ENCODE data around the gene PCCA.

The PCCA gene

DNA sequence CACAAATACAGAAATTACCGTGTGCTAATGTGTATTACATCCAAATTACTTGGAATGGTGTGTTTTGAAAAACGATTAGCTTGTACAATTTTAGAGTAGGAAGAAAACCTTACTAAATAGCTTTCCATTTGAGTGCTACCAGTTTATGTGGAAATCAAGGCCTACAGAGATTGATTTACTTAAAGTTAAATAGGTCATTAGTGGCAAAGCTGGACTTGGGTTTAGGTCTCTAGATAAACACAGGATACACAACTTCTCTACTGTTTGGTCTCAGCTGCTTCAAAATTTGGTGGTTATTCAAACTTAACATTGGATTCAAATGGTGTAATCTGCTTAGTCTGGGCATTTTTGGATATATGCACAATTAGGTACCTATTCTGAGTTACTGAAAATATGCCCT is 21.4 kb downstream of the PCCA start:
- H3K27me3 ChIP-seq (ENCODE audit: insufficient read depth, low read depth, severe bottlenecking), result no peaks in the 10 kb centered on the region
- DNase-seq, result no peak
- H3K4me3 ChIP-seq (ENCODE audit: low read depth, low read length), result no peak overlapping the region
- H3K9me3 ChIP-seq (ENCODE audit: severe bottlenecking), result no peaks in the 10 kb centered on the region
- peaks cover 35% of the 10 kb centered on the region for H3K36me3 ChIP-seq
- H3K27ac ChIP-seq, result no peak overlapping the region
- TF ChIP-seq, protein P1, sequence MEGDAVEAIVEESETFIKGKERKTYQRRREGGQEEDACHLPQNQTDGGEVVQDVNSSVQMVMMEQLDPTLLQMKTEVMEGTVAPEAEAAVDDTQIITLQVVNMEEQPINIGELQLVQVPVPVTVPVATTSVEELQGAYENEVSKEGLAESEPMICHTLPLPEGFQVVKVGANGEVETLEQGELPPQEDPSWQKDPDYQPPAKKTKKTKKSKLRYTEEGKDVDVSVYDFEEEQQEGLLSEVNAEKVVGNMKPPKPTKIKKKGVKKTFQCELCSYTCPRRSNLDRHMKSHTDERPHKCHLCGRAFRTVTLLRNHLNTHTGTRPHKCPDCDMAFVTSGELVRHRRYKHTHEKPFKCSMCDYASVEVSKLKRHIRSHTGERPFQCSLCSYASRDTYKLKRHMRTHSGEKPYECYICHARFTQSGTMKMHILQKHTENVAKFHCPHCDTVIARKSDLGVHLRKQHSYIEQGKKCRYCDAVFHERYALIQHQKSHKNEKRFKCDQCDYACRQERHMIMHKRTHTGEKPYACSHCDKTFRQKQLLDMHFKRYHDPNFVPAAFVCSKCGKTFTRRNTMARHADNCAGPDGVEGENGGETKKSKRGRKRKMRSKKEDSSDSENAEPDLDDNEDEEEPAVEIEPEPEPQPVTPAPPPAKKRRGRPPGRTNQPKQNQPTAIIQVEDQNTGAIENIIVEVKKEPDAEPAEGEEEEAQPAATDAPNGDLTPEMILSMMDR (IDR thresholded peaks at IDR 0.05; ENCODE audit: low read depth, low read length), result no peak

DNA sequence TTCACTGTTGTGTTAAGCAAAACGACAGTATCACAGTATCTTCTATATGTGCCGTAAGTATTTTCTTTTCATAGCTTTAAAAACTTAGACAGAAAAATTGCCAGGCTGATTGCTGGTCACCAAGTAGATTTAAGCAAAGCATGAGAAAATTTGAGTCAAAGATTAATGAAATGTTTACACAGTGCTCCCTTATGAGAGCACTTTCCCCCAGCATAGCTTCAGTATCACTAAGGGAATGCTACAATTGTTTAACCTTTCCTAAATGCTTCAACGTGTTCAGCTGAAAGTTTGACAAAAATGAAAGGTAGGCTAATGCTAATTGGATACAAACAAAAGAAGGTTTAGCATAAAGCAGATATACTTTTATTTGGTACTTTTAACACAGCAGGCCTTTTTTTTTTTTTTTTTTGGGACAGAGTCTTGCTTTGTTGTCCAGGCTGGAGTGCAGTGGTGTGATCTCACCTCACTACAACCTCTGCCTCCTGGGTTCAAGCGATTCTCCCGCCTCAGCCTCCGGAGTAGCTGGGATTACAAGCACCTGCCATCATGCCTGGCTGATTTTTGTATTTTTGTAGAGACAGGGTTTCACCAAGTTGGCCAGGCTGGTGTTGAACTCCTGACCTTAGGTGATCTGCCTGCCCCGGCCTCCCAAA is 23.4 kb downstream of the PCCA start:
- no peaks in the 10 kb centered on the region for H3K27me3 ChIP-seq (ENCODE audit: insufficient read depth, low read depth, severe bottlenecking)
- TF ChIP-seq, protein P1 (IDR thresholded peaks at IDR 0.05; ENCODE audit: low read depth, low read length), result no peak
- H3K27ac ChIP-seq, result no peak overlapping the region
- H3K9me3 ChIP-seq (ENCODE audit: severe bottlenecking), result no peaks in the 10 kb centered on the region
- H3K4me3 ChIP-seq (ENCODE audit: low read depth, low read length), result no peak overlapping the region
- DNase-seq, result no peak
- peaks cover 34% of the 10 kb centered on the region for H3K36me3 ChIP-seq

DNA sequence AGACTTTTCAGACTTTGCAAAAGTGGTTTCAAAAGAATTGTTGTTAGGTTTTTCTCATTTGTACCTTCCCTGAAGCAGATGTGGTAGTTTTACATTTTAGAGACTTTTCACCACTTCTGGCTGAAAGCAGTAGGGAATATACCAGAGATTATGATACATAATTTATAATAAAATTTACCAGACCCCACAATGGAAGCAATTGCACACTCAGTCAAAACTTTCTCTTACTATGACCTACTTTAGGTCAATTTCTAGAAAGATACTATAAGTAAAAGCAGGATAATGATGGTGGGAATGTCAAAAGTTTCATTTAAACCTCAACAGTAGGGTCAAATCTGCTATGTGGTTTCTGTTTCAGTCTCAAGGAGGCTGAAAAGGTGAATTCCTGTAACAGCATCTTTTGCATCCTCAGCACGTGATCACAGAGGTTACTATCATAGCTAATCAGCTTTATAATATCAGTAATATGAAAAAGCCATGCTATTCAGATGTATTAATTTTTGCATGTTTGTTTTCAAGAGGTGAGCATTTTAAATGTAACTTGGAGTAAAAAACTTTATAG is 26.9 kb downstream of the PCCA start:
- peaks cover 3% of the 10 kb centered on the region for H3K9me3 ChIP-seq (ENCODE audit: severe bottlenecking)
- no peak overlapping the region for H3K4me3 ChIP-seq (ENCODE audit: low read depth, low read length)
- no peak overlapping the region for H3K27ac ChIP-seq
- TF ChIP-seq, protein P1 (IDR thresholded peaks at IDR 0.05; ENCODE audit: low read depth, low read length), result no peak
- DNase-seq, result no peak
- no peaks in the 10 kb centered on the region for H3K27me3 ChIP-seq (ENCODE audit: insufficient read depth, low read depth, severe bottlenecking)
- peaks cover 52% of the 10 kb centered on the region for H3K36me3 ChIP-seq

DNA sequence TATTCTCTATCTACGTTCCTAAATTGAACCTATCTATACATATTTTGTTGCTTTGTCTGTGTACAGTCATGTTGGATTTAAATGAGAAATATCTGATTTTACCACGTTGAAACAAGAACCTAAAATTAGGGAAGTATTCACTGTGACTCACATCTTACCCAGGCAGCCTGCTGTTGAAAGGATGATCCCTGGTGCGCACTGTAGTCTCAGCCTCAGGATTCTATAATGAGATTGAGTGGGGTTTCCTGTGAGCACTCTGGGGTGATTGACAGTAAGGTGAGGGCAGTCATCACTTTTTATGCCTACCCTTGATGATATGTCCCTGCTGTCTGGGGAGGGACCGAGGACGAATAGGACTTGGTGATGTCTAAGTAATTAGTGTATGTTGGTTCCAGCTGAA is 35.4 kb downstream of the PCCA start:
- Histone ChIP-seq H3K36me3 (peaks cover 23% of the 10 kb centered on the region), H3K27ac (no peak overlapping the region), H3K27me3 (ENCODE audit: insufficient read depth, low read depth, severe bottlenecking) (no peaks in the 10 kb centered on the region), H3K9me3 (ENCODE audit: severe bottlenecking) (peaks cover 9% of the 10 kb centered on the region), H3K4me3 (ENCODE audit: low read depth, low read length) (no peak overlapping the region)
- TF ChIP-seq, protein P1 (IDR thresholded peaks at IDR 0.05; ENCODE audit: low read depth, low read length), result no peak
- DNase-seq, result no peak

DNA sequence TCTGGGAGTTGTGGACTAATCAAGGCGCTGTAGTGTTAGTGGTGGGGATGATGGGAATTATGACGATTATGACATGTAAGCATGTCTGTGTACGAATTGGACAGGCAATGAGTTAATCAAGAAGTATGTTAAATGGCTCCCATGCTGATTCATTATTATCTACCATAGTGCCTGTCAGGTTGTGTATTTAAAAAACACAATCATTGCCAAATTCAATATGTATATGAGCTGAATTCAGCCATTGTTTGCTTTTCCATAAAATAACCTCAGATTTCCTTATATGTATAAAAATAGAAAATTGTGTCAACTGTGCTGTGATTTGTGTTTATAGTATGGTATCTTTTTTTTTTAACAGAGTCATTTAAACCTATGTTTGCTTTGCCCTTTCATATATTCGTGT is 37.1 kb downstream of the PCCA start:
- Histone ChIP-seq H3K36me3 (peaks cover 12% of the 10 kb centered on the region), H3K27ac (no peak overlapping the region), H3K4me3 (ENCODE audit: low read depth, low read length) (no peak overlapping the region), H3K9me3 (ENCODE audit: severe bottlenecking) (peaks cover 6% of the 10 kb centered on the region), H3K27me3 (ENCODE audit: insufficient read depth, low read depth, severe bottlenecking) (no peaks in the 10 kb centered on the region)
- TF ChIP-seq, protein P1 (IDR thresholded peaks at IDR 0.05; ENCODE audit: low read depth, low read length), result no peak
- no peak for DNase-seq

DNA sequence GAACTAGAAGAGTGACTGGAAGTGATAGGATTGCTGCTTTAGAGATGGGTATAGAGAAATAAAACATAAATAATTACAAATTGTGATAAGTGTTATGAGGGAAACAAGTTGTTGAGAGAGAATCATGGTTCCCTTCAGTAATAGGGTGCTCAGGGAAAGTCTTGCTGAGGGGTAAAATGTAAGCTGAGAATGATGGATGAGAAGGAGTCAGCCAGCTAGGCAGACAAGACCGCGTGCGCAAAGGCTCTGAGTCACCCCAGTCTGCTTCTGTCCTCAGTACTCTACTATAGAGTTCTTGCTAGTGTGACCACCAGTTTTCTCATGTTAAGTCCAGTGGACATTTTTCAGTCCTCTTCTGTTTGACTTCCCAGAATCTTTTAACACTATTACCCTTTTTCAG is 39.5 kb downstream of the PCCA start:
- Histone ChIP-seq H3K36me3 (peaks cover 6% of the 10 kb centered on the region; the same call in 1 of the 2 replicates), H3K27ac (no peak overlapping the region), H3K27me3 (ENCODE audit: insufficient read depth, low read depth, severe bottlenecking) (no peaks in the 10 kb centered on the region), H3K9me3 (ENCODE audit: severe bottlenecking) (no peaks in the 10 kb centered on the region), H3K4me3 (ENCODE audit: low read depth, low read length) (no peak overlapping the region)
- TF ChIP-seq, protein P1 (IDR thresholded peaks at IDR 0.05; ENCODE audit: low read depth, low read length), result no peak
- no peak for DNase-seq
